SK-N-MC (cell line): ENCODE data around the gene BRPF1.

Source experiments
- EZH2 ChIP-seq: fragments of 200-600 bp; sonication (generic); IDR thresholded peaks from one replicate; pipeline ENCODE4 v1.6.1; 2017; ENCODE audit warnings: antibody characterized with exemption
- FOXP2 ChIP-seq: optimal IDR thresholded peaks from 2 replicates; pipeline ENCODE3; 2011; ENCODE audit warnings: mild to moderate bottlenecking, moderate library complexity; ENCODE audit not compliant: insufficient read depth; ENCODE audit errors: extremely low read length, control extremely low read depth
- POLR2AphosphoS5 ChIP-seq: IDR thresholded peaks from 2 replicates; pipeline ENCODE4 v1.6.1; 2012; ENCODE audit warnings: mild to moderate bottlenecking, low read depth, low read length, borderline replicate concordance

- TF ChIP-seq EZH2 = no peak
- no peak for TF ChIP-seq POLR2AphosphoS5
- no peak for TF ChIP-seq FOXP2
These were observed 28.3 kb upstream of the BRPF1 start for GRCh38 chr3:9703240-9703639.
